HEK293T (cell line): ENCODE results near the gene ROR1.

Experiments used
- BHLHE40 ChIP-seq: fragments of 450-650 bp; IDR thresholded peaks from 2 replicates; pipeline ENCODE4 v1.6.1; 2016; ENCODE audit warnings: mild to moderate bottlenecking, moderate library complexity, borderline replicate concordance
- FOXK2 ChIP-seq: fragments of 450-650 bp; IDR thresholded peaks from 2 replicates; pipeline ENCODE4 v1.6.1; 2016; ENCODE audit warnings: mild to moderate bottlenecking
- L3MBTL2 ChIP-seq: fragments of 450-650 bp; conservative IDR thresholded peaks from 2 replicates; pipeline ENCODE4 v1.6.1; 2016; ENCODE audit warnings: mild to moderate bottlenecking
- SP1 ChIP-seq: fragments of 450-650 bp; IDR thresholded peaks from 2 replicates; pipeline ENCODE4 v1.6.1; 2017
- SUZ12 ChIP-seq: fragments of 450-650 bp; IDR thresholded peaks from 2 replicates; pipeline ENCODE4 v1.6.1; 2016; ENCODE audit warnings: mild to moderate bottlenecking
- TARDBP ChIP-seq: fragments of 450-650 bp; IDR thresholded peaks from 2 replicates; pipeline ENCODE4 v1.6.1; 2016

DNA sequence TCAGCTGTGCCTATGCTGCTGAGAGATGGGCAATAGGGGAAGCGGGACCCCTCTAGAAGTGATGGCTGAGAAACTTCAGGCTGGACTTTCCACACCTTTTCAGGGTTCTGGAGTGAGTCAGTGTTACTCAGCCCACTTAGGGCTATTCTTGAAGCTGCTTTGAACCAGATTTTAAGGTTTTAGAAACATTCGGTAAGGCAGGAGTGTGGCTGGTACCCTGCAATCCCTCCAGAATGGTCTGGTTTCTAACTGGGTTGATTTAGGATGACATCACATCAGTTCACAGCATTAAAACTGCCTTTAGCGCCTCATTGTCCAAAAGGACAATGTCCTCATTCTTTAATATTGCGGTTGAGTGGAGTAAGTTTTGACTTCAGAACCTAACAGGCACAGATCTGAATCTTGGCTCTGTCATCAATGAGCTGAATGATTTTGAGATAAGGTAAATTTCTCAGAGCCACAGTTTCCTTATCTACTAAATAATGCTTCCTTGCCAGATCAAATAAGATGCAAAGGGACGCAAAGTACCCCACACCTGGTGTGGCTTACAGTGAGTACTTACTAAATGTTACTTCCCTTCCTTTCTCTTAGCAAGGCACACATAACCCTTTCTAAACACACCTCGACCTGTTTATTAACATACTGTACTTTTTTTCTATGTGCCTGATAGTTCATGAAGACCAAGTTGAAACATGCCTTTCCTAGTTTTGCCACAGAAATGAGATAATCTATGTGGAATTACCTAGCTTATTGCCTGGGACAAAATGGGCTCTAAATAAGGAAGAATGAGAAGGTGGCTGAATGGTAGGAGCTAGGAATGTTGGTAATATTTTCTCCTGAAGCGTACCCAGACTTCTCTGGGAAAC is 209.8 kb downstream of the ROR1 start:
- TF ChIP-seq L3MBTL2 (no peak), FOXK2 (no peak), SP1 (no peak), TARDBP (no peak), SUZ12 (no peak), BHLHE40 (no peak)
